ENCODE measurements around the gene ZNF581.
A peak's percentile ranks its signal among the peaks of the same experiment; 100 is the strongest.

The ZNF581 gene

DNA sequence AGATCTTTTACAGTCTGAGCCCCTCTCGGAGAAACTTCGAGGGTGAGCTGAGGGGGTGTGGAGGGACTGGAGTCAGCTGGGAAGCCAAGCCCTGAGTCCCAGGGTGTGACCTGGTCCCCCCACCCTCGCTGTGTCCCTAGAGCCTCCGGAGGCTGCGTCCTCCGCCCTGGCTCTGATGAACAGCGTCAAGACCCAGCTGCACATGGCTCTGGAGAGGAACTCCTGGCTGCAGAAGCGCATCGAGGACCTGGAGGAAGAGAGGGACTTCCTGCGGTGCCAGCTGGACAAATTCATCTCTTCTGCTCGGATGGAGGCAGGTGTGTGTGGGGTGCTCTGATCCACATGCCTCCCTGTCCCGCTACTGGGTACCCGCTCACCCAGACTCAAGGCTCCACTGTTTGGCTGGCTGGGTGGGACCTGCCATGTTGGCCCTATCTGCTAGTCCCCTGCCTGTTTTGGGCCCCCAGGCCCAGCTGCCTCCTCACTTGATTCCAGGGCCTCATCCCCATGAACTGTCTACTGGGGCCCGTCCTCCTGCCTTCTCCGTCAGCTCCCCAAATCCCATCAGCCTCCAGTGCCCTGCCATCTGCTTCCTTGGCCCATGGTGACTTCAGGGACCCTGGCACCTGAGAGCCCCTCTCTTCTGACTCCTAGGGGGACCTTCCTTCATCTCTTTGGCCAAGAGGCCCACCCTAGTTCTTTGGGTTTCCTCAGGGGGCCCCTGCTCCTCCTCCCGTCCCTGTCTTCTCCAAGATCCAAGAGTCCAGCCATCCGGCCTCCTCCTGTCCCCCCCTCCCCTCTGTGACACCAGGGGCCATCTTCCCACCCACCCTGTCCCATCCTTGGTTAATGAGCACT is 6.0 kb downstream of the ZNF581 start:
- DNase-seq, result peak in 1 of 2 experiments; percentile 37

- DNase-seq, result no peak
Observed at GRCh38 chr19:55650126-55650557, 6.7 kb downstream of the ZNF581 start.

- DNase-seq, result no peak
Observed at GRCh38 chr19:55650602-55651230, 7.3 kb downstream of the ZNF581 start.

DNA sequence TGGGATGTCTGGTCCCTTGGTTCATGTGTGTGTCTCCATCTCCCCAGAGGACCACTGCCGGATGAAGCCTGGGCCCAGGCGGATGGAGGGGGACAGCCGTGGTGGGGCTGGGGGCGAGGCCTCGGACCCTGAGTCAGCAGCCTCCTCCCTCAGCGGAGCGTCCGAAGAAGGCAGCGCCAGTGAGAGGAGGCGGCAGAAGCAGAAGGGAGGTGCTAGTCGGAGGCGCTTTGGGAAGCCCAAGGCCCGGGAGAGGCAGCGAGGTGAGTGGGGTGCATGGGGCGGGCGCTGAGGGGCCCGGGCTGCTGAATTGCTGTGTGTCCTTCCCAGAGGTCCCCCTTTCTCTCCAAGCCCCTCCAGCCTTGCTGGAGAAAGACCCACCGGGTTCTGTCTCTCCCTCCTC is 7.8 kb downstream of the ZNF581 start:
- DNase-seq, result no peak

GRCh38 chr19:55652311-55653128 is 9.1 kb downstream of the ZNF581 start:
- DNase-seq, result no peak

DNA sequence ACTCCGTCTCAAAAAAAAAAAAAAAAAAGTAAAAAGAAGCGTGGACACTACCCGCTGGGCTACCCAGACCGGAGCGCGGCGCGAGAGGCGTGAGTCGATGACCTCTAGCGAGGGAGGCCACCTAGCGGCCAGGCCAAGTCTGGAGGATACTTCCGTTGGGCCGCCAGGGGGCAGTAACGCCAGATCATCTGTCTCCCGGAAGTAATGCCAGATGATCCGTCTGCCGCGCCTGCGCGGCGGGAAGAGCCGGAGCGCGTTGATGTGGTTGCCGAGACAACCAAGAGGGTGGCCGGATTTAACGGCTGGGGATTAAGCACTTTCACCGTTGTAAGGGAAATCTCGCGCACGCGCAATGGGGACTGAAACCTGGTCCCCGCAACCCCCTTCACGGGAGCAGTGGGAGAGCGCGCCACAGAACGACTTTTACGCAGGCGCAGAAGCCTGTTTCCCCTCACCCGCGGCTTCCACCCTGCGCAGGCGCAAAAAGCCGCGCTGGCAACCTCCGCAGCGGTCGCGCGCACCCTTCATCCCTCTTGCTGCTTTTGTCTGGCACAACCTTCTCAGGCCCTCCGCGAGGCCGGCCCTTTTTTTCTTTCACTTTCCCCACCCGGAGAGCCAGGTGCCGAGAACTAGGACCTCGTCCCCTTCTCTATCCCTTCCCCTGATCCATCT is 10.3 kb downstream of the ZNF581 start:
- DNase-seq, result peak; percentile 98 to 99

DNA sequence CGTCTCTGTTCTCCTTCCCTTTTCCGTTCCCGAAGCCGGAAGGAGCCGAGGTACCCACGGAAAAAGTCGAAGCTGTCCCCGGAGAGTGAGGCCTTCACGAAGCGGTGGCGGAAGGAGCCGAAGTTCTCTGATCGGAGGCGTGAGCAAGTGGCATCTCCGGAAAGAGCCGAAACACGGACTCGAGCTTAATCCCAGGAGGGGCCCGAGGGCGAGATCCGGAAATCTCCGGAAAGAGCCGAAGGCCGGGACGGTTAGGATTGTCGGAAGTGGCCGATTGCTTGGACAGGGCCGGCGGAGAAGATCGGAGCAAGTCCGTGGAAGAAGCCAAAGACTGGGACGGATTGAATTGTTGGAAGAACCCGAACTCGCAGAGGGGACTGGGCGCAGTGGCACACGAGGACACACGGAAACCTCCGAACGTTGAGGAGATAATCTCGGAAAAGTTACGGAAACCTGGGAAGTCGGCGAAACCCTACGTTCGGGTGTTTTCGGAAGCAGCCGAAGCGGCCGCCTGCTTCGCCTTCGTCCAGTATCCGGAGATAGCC is 10.9 kb downstream of the ZNF581 start:
- DNase-seq, result peak; percentile 98

GRCh38 chr19:55654868-55655647 is 11.6 kb downstream of the ZNF581 start, which contains the start of gene U2AF2:
Gene U2AF2, plus strand, starts transcription at chr19:55655035. Its CDS starts 70 bp downstream, at chr19:55655105.
- peak; percentile 89 to 94 for DNase-seq

GRCh38 chr19:55655648-55656040 is 12.2 kb downstream of the ZNF581 start:
- no peak for DNase-seq

- DNase-seq, result no peak
Observed at GRCh38 chr19:55656552-55656951, 13.1 kb downstream of the ZNF581 start.

- no peak for DNase-seq
Observed at GRCh38 chr19:55656988-55657747, 13.7 kb downstream of the ZNF581 start.

GRCh38 chr19:55658846-55659459 is 15.5 kb downstream of the ZNF581 start:
- DNase-seq, result no peak

- no peak for DNase-seq
Observed at GRCh38 chr19:55659822-55660221, 16.4 kb downstream of the ZNF581 start.

GRCh38 chr19:55660404-55660803 is 17.0 kb downstream of the ZNF581 start:
- no peak for DNase-seq

DNA sequence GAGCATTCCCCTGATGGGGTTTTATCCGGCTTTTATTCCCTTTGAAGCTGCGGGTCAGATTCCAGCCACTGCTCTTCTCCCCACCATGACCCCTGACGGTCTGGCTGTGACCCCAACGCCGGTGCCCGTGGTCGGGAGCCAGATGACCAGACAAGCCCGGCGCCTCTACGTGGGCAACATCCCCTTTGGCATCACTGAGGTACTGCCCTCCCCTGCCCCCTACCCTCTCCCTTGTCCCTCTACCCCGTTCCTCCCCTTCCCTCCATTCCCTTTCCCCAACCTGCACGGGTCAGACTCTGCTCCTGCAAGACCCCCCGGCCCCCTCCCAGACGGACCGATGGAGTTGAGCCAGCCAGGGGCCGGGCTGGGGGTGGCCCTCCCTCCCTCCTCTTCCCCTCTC is 17.5 kb downstream of the ZNF581 start:
- no peak for DNase-seq

- DNase-seq, result no peak
Observed at GRCh38 chr19:55661826-55662225, 18.4 kb downstream of the ZNF581 start.

DNA sequence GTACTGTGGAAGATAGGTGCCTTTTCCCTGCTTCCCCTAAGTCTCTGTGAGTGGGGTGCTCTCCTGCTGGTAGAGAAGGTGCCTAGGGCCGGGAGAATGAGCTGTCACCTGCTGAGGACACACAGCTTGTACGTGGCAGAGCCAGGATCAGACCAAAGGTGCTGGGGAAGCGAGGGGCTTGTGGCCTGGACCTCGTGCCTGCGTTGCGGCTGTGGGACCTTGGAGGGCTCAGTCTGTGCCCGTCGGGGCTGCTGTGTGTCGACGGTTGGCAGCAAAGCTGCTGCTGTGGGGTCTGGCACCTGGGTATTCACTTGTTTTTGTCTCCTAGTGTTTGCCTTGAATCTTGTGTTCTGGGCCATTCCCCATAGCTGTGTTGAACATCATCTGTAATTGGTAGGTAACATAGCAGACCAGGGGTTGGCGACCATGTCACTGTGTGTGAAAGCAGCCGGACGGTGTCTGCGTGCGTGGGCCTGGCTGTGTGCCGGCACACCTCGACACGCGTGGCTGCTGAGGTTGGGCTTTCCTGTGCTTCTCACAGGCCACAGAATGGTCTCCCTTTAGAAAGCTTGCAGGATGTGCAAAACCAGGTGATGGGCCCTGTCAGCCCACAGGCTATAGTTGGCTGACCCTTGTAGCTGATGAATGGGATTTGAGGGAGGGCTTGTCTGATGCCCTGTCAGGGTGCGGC is 20.5 kb downstream of the ZNF581 start:
- no peak for DNase-seq

- DNase-seq, result no peak
Observed at GRCh38 chr19:55666343-55667005, 23.0 kb downstream of the ZNF581 start.

DNA sequence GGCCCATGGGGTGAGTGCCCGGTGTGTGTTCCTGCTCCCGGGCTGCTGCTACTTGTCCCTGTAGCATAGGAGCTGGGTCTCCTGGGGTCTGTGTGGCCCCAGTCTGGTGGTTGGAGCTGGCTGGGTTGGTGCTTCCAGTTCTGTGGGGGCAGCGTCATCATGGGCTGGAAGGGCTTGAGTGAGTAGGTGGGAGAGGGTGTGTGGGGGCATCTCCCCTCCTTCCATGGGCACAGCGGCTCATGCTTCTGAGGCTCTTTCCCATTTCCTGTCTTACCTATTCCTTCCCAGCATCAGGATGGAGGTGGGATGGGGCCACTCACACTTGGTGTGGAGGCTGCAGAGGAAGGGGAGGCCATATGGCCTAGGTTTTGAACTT is 23.5 kb downstream of the ZNF581 start:
- DNase-seq, result no peak
